ENCODE data around the gene CBX5.

CBX5 gene

DNA sequence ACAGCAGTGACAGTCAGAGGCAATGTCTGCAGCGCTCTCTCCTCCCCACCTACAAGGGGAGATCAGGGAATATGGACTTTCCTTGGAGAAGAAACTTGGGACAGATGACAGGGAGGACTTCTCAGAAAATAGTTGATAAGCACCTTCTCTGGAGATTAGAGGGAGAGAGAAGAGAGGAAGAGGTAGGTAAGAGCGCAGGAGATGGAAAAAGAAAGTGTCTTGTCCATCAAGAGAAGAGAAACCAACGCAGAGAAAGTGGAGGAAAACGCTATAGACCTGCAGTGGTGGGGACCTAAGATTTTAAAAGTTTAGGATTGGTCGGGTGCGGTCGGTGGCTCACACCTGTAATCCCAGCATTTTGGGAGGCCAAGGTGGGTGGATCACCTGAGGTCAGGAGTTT is 75.6 kb downstream of the CBX5 start:
- no peak overlapping the region for H3K27ac ChIP-seq
- TF ChIP-seq, protein P1, sequence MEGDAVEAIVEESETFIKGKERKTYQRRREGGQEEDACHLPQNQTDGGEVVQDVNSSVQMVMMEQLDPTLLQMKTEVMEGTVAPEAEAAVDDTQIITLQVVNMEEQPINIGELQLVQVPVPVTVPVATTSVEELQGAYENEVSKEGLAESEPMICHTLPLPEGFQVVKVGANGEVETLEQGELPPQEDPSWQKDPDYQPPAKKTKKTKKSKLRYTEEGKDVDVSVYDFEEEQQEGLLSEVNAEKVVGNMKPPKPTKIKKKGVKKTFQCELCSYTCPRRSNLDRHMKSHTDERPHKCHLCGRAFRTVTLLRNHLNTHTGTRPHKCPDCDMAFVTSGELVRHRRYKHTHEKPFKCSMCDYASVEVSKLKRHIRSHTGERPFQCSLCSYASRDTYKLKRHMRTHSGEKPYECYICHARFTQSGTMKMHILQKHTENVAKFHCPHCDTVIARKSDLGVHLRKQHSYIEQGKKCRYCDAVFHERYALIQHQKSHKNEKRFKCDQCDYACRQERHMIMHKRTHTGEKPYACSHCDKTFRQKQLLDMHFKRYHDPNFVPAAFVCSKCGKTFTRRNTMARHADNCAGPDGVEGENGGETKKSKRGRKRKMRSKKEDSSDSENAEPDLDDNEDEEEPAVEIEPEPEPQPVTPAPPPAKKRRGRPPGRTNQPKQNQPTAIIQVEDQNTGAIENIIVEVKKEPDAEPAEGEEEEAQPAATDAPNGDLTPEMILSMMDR (conservative IDR thresholded peaks at IDR 0.05), result no peak

DNA sequence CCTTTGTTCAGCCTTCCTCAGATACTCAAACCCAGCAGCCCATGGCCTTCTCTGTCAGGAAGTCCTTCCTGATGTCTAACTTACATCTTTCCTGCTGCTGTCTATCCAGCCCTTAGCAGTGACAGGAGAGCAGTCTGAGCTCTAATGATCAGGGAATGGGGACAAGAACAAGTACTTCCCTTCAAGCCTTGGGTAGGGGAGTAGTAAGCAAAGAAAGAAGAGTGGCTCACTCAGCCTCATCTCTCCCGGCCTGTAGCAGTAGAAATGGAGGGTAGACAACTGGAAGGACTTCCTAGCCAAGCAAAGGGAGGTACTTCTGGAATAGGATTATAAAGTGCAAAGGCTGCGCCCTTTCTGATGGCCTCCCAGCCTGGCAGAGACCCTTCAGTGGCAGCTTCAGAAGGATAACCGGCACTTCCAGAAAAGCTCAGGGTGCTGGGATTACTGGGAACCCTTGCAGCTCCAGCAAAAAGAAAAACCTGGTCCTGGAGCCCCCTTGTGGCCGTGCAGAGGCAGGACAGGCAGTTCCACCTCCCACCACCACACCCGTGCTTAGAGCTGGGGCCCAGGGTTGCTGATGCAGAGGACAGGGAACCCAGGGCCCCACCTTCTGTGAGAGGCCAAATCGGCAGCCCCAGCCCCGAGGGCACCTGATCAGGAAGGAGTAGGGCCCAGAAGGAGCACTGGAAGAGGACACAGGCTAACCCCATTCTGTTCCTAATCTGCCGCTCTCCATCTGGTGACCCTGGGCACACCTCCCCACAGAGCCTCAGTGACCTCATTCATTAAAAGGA is 78.7 kb downstream of the CBX5 start:
- TF ChIP-seq, protein P1 (conservative IDR thresholded peaks at IDR 0.05), result peak; percentile 98

DNA sequence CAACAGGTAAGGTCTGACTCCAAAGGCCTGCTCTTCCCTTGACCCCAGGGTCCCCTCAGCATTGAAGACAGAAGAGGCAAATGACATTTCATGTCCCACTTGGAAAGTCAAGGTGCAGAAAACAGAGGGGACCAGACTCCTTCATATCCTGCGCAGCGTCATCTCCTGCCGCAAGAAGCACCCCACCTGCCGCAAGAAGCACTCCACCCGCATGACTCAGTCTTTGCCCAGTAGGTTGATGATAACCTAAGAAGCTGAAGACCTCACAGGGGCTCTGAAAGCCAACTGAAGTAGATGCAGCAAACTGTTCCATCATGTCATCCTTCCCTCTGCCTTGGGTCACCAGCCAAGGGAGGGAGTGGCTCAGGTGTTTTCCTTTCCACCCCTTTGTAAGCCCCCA is 79.5 kb downstream of the CBX5 start:
- no peak overlapping the region for H3K27ac ChIP-seq
- TF ChIP-seq, protein P1 (conservative IDR thresholded peaks at IDR 0.05), result no peak

More for the DNA sequence above, 78.7 kb downstream of the CBX5 start:
- H3K27ac ChIP-seq, result no peak overlapping the region

DNA sequence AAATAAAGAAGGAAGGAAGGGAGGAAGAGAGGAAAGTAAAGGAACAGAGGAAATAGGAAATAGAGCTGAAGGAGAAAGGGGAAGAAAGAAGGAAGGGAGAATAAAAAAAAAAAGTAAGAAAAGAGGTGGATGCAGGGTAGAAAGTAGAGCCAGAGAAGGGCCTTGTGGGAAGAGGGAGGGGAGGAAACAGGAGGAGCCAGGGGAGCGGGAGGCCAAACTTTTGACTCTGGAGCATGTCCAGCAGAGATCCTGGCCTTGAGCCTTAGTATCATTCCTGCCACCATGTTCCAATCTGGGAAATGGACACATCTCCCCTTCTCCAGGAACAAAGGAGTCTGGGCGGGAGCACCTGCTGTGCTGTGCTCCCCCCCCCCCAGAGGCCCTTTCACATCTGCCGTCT is 80.0 kb downstream of the CBX5 start:
- no peak overlapping the region for H3K27ac ChIP-seq
- TF ChIP-seq, protein P1 (conservative IDR thresholded peaks at IDR 0.05), result no peak

DNA sequence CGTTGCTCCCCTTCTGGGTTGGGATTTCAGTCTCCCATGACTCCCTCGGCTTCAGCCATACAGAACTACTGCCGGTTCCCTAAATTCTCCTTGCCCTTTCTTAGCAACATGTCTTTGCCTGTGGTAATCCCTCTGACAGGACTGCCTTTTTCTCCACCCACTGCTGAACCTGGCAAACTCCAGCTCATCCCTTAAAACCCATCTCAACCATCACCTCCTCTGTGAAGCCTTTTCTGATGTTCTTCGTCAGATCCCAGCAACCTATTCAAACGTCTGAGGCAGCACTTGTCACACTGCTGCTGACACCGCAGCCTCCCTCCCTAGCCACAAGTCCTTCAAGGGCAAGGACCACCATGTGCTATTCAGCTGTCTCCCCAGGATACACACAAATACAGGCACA is 80.9 kb downstream of the CBX5 start:
- H3K27ac ChIP-seq, result no peak overlapping the region
- TF ChIP-seq, protein P1 (conservative IDR thresholded peaks at IDR 0.05), result no peak

DNA sequence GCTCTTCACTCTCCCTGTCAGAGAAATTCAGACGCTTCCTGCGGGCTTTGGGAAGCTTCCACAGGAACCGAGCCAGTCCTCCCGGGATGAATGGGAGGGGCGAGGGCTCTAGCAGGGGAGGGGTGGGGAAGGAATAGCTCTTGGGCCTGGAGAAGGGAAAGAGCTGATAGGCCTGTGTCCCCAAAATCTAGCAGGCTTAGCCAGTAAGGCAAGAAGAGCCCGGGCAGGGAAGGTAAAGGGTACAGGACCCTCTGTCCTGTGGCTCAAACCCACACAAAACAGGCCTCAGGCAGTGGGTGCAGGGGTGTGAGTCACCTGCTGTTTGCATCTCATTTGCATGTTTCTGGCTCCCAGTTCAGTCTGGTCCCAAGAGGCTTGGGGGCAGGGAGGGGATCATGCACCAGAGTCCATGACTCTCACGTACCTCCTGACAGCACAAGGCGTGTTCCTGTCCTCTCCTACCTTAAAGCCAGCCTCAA is 82.5 kb downstream of the CBX5 start:
- no peak overlapping the region for H3K27ac ChIP-seq
- TF ChIP-seq, protein P1 (conservative IDR thresholded peaks at IDR 0.05), result no peak

DNA sequence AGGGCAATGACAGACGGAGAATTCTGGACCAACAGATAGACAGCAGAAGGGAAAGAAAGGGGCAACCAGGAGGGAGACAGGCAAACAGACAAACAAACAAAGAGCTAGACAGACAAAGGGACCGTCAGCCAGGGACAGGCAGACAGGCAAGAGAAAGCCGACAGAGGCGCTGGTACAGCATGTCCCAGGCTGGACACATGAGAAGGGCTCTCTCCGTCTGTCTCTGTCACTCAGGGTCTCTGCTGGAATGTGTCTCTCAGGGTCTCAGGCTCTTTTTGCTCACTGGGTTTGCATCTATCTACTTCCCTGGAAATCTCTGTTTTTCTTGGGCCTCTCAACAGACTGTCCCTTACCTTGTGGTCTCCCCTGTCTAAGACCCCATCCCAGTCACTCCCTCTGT is 82.9 kb downstream of the CBX5 start:
- TF ChIP-seq, protein P1 (conservative IDR thresholded peaks at IDR 0.05), result no peak
- no peak overlapping the region for H3K27ac ChIP-seq
